ENCODE measurements around the gene UPF2. TPM values are rescaled to one million over a fixed set of nuclear protein-coding genes. Genes with fewer than 3 reads are reported as not detected.

Gene UPF2
- total and polyA plus RNA-seq, 2 of the 13 experiments (the other 11 are each of a cell fraction or from before 2014, with no cell fraction given), result 6.2 to 14.5 TPM

DNA sequence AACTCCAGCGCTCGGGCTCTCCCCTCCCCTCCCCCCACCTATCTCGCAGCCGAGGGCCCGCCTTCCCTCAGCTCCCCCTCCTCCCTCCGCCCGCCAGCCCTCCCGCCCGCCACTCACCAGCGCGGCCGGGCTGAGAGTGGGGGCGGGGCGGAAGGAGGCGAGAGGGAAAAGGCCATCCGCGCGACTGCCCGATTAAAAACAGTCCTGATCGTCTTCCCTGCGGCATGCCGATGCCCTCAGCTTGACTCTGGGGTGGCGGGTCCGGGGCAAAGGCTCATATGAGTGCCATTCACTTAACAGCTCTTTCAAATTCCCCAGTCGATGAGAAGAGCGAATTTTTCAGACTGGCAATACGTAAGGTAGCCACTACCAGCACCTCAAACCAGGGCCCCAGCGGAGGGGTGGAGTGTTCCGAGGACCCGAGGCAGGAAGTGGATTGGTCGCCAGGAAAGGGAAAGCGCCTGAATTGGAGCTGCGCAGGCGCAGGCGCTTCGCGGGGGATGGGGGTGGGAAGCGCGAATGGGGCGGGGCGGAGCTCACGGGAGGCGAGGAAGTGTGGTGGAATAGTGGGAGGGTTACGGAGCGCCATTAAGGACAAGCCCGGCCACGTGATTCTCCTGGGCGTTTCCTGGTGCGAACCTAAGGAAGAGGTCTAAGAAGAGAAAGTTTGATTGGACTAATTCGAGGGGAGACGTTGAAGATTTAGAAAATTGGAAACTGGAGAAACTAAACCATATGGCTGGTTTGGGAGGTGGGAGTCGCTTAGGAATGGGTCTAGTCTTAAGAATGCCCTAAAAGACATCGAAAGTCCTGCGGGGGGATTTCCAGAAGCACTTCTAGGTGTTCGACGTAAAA is at the start of gene UPF2 (continued):
- TF ChIP-seq, protein P1, sequence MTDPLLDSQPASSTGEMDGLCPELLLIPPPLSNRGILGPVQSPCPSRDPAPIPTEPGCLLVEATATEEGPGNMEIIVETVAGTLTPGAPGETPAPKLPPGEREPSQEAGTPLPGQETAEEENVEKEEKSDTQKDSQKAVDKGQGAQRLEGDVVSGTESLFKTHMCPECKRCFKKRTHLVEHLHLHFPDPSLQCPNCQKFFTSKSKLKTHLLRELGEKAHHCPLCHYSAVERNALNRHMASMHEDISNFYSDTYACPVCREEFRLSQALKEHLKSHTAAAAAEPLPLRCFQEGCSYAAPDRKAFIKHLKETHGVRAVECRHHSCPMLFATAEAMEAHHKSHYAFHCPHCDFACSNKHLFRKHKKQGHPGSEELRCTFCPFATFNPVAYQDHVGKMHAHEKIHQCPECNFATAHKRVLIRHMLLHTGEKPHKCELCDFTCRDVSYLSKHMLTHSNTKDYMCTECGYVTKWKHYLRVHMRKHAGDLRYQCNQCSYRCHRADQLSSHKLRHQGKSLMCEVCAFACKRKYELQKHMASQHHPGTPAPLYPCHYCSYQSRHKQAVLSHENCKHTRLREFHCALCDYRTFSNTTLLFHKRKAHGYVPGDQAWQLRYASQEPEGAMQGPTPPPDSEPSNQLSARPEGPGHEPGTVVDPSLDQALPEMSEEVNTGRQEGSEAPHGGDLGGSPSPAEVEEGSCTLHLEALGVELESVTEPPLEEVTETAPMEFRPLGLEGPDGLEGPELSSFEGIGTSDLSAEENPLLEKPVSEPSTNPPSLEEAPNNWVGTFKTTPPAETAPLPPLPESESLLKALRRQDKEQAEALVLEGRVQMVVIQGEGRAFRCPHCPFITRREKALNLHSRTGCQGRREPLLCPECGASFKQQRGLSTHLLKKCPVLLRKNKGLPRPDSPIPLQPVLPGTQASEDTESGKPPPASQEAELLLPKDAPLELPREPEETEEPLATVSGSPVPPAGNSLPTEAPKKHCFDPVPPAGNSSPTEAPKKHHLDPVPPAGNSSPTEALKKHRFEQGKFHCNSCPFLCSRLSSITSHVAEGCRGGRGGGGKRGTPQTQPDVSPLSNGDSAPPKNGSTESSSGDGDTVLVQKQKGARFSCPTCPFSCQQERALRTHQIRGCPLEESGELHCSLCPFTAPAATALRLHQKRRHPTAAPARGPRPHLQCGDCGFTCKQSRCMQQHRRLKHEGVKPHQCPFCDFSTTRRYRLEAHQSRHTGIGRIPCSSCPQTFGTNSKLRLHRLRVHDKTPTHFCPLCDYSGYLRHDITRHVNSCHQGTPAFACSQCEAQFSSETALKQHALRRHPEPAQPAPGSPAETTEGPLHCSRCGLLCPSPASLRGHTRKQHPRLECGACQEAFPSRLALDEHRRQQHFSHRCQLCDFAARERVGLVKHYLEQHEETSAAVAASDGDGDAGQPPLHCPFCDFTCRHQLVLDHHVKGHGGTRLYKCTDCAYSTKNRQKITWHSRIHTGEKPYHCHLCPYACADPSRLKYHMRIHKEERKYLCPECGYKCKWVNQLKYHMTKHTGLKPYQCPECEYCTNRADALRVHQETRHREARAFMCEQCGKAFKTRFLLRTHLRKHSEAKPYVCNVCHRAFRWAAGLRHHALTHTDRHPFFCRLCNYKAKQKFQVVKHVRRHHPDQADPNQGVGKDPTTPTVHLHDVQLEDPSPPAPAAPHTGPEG (CRISPR knock-in tag; IDR thresholded peaks at IDR 0.05), result no peak
- TF ChIP-seq, protein P2, sequence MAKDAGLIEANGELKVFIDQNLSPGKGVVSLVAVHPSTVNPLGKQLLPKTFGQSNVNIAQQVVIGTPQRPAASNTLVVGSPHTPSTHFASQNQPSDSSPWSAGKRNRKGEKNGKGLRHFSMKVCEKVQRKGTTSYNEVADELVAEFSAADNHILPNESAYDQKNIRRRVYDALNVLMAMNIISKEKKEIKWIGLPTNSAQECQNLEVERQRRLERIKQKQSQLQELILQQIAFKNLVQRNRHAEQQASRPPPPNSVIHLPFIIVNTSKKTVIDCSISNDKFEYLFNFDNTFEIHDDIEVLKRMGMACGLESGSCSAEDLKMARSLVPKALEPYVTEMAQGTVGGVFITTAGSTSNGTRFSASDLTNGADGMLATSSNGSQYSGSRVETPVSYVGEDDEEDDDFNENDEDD (CRISPR knock-in tag; IDR thresholded peaks at IDR 0.05; ENCODE audit: borderline replicate concordance), result peak; percentile 60; the same call in 1 of the 2 replicates
- TF ChIP-seq IKZF5 (CRISPR knock-in tag; IDR thresholded peaks at IDR 0.05) (peak; percentile 45; the same call in 1 of the 2 replicates), PTBP1 (IDR thresholded peaks at IDR 0.05; ENCODE audit: low read depth, low read length, poor library complexity, severe bottlenecking) (no peak), BHLHE40 (IDR thresholded peaks at IDR 0.05; ENCODE audit: low read length) (peak; percentile 63; the same call in 1 of the 2 replicates), DZIP1 (CRISPR knock-in tag; IDR thresholded peaks at IDR 0.05) (no peak), GPN1 (CRISPR knock-in tag; IDR thresholded peaks at IDR 0.05; ENCODE audit: borderline replicate concordance) (no peak), ZNF781 (CRISPR knock-in tag; IDR thresholded peaks at IDR 0.05; ENCODE audit: borderline replicate concordance, not compliant biosample characterization) (no peak), TARDBP (CRISPR knock-in tag; IDR thresholded peaks at IDR 0.05) (no peak), ZNF260 (CRISPR knock-in tag; IDR thresholded peaks at IDR 0.05; ENCODE audit: borderline replicate concordance, low read depth) (no peak), FOXO1 (CRISPR knock-in tag; IDR thresholded peaks at IDR 0.05) (no peak), ZFYVE20 (CRISPR knock-in tag; IDR thresholded peaks at IDR 0.05; ENCODE audit: borderline replicate concordance, low read depth) (no peak), EHMT2 (IDR thresholded peaks at IDR 0.05; ENCODE audit: borderline replicate concordance, low read depth, low read length) (peak; percentile 44; the same call in 1 of the 2 replicates), DNMT1 (CRISPR knock-in tag; IDR thresholded peaks at IDR 0.05) (no peak)
- TF ChIP-seq, protein P3, sequence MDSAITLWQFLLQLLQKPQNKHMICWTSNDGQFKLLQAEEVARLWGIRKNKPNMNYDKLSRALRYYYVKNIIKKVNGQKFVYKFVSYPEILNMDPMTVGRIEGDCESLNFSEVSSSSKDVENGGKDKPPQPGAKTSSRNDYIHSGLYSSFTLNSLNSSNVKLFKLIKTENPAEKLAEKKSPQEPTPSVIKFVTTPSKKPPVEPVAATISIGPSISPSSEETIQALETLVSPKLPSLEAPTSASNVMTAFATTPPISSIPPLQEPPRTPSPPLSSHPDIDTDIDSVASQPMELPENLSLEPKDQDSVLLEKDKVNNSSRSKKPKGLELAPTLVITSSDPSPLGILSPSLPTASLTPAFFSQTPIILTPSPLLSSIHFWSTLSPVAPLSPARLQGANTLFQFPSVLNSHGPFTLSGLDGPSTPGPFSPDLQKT (CRISPR knock-in tag; IDR thresholded peaks at IDR 0.05; ENCODE audit: borderline replicate concordance), result no peak
